ENCODE measurements around the gene TAS2R60. TPM values are rescaled to one million over a fixed set of nuclear protein-coding genes. Genes with fewer than 3 reads are reported as not detected.
"Not testable (repeated sequence)": the region's sequence is repeated elsewhere in the genome, so short reads cannot be mapped to it uniquely, and the experiment has no call there.

The TAS2R60 gene
- total and polyA plus RNA-seq, 2 of the 4 experiments (the other 2 are of a cell fraction), result not detected

DNA sequence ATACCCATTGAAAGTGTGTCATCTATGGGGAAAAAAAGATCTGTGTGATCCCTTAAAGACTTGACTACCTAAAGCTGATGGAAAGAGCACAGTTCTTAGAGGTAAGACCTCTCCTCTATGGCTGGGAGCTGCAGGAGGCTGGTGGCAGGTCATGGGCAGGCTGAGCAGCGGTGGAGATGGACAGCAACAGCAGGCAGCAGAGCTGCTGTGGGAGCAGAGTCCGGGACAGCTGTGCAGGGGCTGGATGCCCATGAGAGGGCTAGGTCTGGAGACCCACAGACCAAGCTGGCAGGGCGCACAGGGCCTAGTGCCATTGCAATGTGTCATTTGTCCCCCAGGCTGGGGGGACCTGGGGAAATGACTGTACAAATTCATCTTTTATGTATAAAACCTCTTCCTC is 21.2 kb upstream of the TAS2R60 start:
- intact Hi-C loops (cut with micrococcal nuclease), result no loop called here
- no peak overlapping the region for H2AK5ac ChIP-seq (ENCODE audit: low read depth, low read length)
- POLR2A ChIA-PET (ENCODE audit: unreplicated experiment), result no interaction called here
- no peak overlapping the region for H2AK9ac ChIP-seq (replicated peaks; ENCODE audit: low read depth, low read length, poor library complexity)
- no peak overlapping the region for H3K18ac ChIP-seq (ENCODE audit: low read depth, low read length)
- no TSS peak for BruUV-seq (replicated peaks)
- in situ Hi-C loops (cut with MboI; ENCODE audit: low sequenced_read_pairs), result no loop called here
- no peak overlapping the region for H2BK5ac ChIP-seq (ENCODE audit: low read depth, low read length, poor library complexity, severe bottlenecking)
- H3K14ac ChIP-seq (replicated peaks; ENCODE audit: low read depth, low read length), result no peak overlapping the region
- 80% methylated on average over 2 of the region's 3 CpGs; no CpG with 5 or more reads in 1 of the 2 experiments for WGBS, 2 experiments (ENCODE audit: extremely low coverage in 2 of 2, insufficient read length in 1 of 2)
- no peak overlapping the region for H2AFZ ChIP-seq (replicated peaks; ENCODE audit: low read length, poor library complexity)
- no peak overlapping the region for H3K23ac ChIP-seq (ENCODE audit: low read depth, low read length)
- H4K5ac ChIP-seq (ENCODE audit: low read depth, low read length), result no peak overlapping the region
- CTCF ChIA-PET, result no interaction called here
- H3K79me1 ChIP-seq (ENCODE audit: low read depth in 1 of 2, low read length in 2 of 2), result no peaks in the 10 kb centered on the region
- no peak overlapping the region for H3K56ac ChIP-seq (ENCODE audit: extremely low read depth, insufficient read depth, low read length)
- H3K4me2 ChIP-seq (ENCODE audit: low read depth, low read length), result no peak overlapping the region
- TF ChIP-seq SMC3 (IDR thresholded peaks at IDR 0.05; ENCODE audit: low read depth, low read length), result no peak
- no peak for TF ChIP-seq CHD1 (IDR thresholded peaks at IDR 0.05; ENCODE audit: low read depth, low read length)
- TF ChIP-seq POLR2A (IDR thresholded peaks at IDR 0.05; ENCODE audit: low read depth, low read length), result no peak
- no peak for TF ChIP-seq RFX5 (IDR thresholded peaks at IDR 0.05; ENCODE audit: low read depth, low read length)
- TF ChIP-seq, protein P1, sequence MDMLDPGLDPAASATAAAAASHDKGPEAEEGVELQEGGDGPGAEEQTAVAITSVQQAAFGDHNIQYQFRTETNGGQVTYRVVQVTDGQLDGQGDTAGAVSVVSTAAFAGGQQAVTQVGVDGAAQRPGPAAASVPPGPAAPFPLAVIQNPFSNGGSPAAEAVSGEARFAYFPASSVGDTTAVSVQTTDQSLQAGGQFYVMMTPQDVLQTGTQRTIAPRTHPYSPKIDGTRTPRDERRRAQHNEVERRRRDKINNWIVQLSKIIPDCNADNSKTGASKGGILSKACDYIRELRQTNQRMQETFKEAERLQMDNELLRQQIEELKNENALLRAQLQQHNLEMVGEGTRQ (IDR thresholded peaks at IDR 0.05; ENCODE audit: low read depth, low read length), result no peak
- H3K9ac ChIP-seq (ENCODE audit: low read depth, low read length), result no peak overlapping the region
- no peak overlapping the region for H4K8ac ChIP-seq (ENCODE audit: low read depth in 2 of 2, low read length in 2 of 2)
- no peaks in the 10 kb centered on the region; the same call in 1 of the 2 replicates for H3K9me1 ChIP-seq (ENCODE audit: insufficient read depth, low read length)
- H2BK20ac ChIP-seq (ENCODE audit: low read depth, low read length), result no peak overlapping the region
- no peaks in the 10 kb centered on the region for H3K9me3 ChIP-seq (ENCODE audit: control insufficient read depth, insufficient read depth, low read length)
- no peak overlapping the region for H2BK120ac ChIP-seq (ENCODE audit: low read depth, low read length)
- no peak overlapping the region for H3K4ac ChIP-seq (ENCODE audit: low read depth, low read length)
- no peak overlapping the region for H2BK15ac ChIP-seq (ENCODE audit: low read depth, low read length)
- ATAC-seq (ENCODE audit: low read depth) (no peak; the same call in 1 of the 2 replicates), DNase-seq (no peak)
- H3K36me3 ChIP-seq (ENCODE audit: control insufficient read depth, insufficient read depth, low read length), result no peaks in the 10 kb centered on the region
- no peak overlapping the region for H3K27ac ChIP-seq (ENCODE audit: insufficient read depth, low read length)
- H4K91ac ChIP-seq (ENCODE audit: insufficient read depth, low read depth, low read length), result no peak overlapping the region
- no peaks in the 10 kb centered on the region for H3K27me3 ChIP-seq (ENCODE audit: control insufficient read depth, insufficient read depth, low read length)
- no peaks in the 10 kb centered on the region for H4K20me1 ChIP-seq (ENCODE audit: insufficient read depth, low read length)
- peaks cover 1% of the 10 kb centered on the region; the same call in 1 of the 2 replicates for H3K4me1 ChIP-seq (ENCODE audit: control insufficient read depth, insufficient read depth, low read length)
- dilution Hi-C loops (cut with HindIII; ENCODE audit: low sequenced_read_pairs, unreplicated experiment), result no loop called here
- H3K4me3 ChIP-seq (ENCODE audit: insufficient read depth, low read depth, low read length), result no peak overlapping the region

DNA sequence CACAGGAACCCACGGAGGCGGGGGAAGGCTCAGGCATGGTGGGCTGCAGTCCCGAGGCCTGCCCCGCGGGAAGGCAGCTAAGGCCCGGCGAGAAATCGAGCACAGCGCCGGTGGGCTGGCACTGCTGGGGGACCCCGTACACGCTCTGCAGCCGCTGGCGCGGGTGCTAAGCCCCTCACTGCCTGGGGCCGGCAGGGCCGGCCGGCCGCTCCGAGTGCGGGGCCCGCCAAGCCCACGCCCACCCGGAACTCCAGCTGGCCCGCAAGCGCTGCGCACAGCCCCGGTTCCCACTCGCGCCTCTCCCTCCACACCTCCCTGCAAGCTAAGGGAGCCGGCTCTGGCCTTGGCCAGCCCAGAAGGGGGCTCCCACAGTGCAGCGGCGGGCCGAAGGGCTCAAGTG is 18.8 kb upstream of the TAS2R60 start:
- H3K23ac ChIP-seq (ENCODE audit: low read depth, low read length); H3K56ac ChIP-seq (ENCODE audit: extremely low read depth, insufficient read depth, low read length); H3K4me2 ChIP-seq (ENCODE audit: low read depth, low read length); POLR2A ChIA-PET (ENCODE audit: unreplicated experiment); DNase-seq; dilution Hi-C loops (cut with HindIII; ENCODE audit: low sequenced_read_pairs, unreplicated experiment); H3K4me1 ChIP-seq (ENCODE audit: control insufficient read depth, insufficient read depth, low read length); H2AK9ac ChIP-seq (replicated peaks; ENCODE audit: low read depth, low read length, poor library complexity); H2BK120ac ChIP-seq (ENCODE audit: low read depth, low read length); BruUV-seq (replicated peaks); in situ Hi-C loops (cut with MboI; ENCODE audit: low sequenced_read_pairs); H3K4ac ChIP-seq (ENCODE audit: low read depth, low read length); CTCF ChIA-PET; H2BK15ac ChIP-seq (ENCODE audit: low read depth, low read length); H3K36me3 ChIP-seq (ENCODE audit: control insufficient read depth, insufficient read depth, low read length); H2BK5ac ChIP-seq (ENCODE audit: low read depth, low read length, poor library complexity, severe bottlenecking); H3K18ac ChIP-seq (ENCODE audit: low read depth, low read length); H3K14ac ChIP-seq (replicated peaks; ENCODE audit: low read depth, low read length); H3K9me3 ChIP-seq (ENCODE audit: control insufficient read depth, insufficient read depth, low read length); H2AK5ac ChIP-seq (ENCODE audit: low read depth, low read length); H4K5ac ChIP-seq (ENCODE audit: low read depth, low read length); H4K91ac ChIP-seq (ENCODE audit: insufficient read depth, low read depth, low read length); H4K20me1 ChIP-seq (ENCODE audit: insufficient read depth, low read length); H4K8ac ChIP-seq (ENCODE audit: low read depth in 2 of 2, low read length in 2 of 2); H3K4me3 ChIP-seq (ENCODE audit: insufficient read depth, low read depth, low read length); H3K9me1 ChIP-seq (ENCODE audit: insufficient read depth, low read length); H2AFZ ChIP-seq (replicated peaks; ENCODE audit: low read length, poor library complexity); H2BK20ac ChIP-seq (ENCODE audit: low read depth, low read length); H3K79me1 ChIP-seq (ENCODE audit: low read depth in 1 of 2, low read length in 2 of 2); ATAC-seq (ENCODE audit: low read depth); intact Hi-C loops (cut with micrococcal nuclease); H3K27ac ChIP-seq (ENCODE audit: insufficient read depth, low read length); H3K9ac ChIP-seq (ENCODE audit: low read depth, low read length); H3K27me3 ChIP-seq (ENCODE audit: control insufficient read depth, insufficient read depth, low read length): not testable (repeated sequence)
- WGBS, 2 experiments (ENCODE audit: extremely low coverage in 2 of 2, insufficient read length in 1 of 2), result no CpG with 5 or more reads among the region's 34 CpGs

All from IMR-90 (cell line).